Peyer's patch (tissue), 4 donors: Measurements from ENCODE around the gene SMARCA2. TPM values are rescaled to one million over a fixed set of nuclear protein-coding genes. Genes with fewer than 3 reads are reported as not detected.

Source experiments
- DNase-seq, 3 donors: peaks; one replicate each; pipeline ENCODE4 v3.0.0-alpha.2; 2017 to 2019
- H3K27ac ChIP-seq, 4 donors: fragments of 200-600 bp; sonication (generic); one replicate each; pipeline ENCODE4 v1.5.1; 2016 to 2019
- H3K27me3 ChIP-seq, 2 donors: fragments of 200-600 bp; sonication (generic); one replicate each; pipeline ENCODE4 v1.5.1; 2019
- H3K36me3 ChIP-seq, 3 donors: fragments of 200-600 bp; sonication (generic); one replicate each; pipeline ENCODE4 v1.5.1; 2016 to 2019
- H3K4me1 ChIP-seq, 4 donors: fragments of 200-600 bp; sonication (generic); one replicate each; pipeline ENCODE4 v1.5.1; 2016 to 2019
- H3K4me3 ChIP-seq, 4 donors: fragments of 200-600 bp; sonication (generic); 1 replicate in 3 of 4; 2 replicates in 1 of 4; pipeline ENCODE4 v1.5.1; 2016 to 2019; ENCODE audit warnings: mild to moderate bottlenecking in 1 of 4
- H3K9me3 ChIP-seq, 4 donors: fragments of 200-600 bp; sonication (generic); one replicate each; pipeline ENCODE4 v1.5.1; 2016 to 2019; ENCODE audit warnings: mild to moderate bottlenecking in 1 of 4
- POLR2A ChIP-seq, 2 donors: fragments of 450-650 bp; IDR thresholded peaks; one replicate each; pipeline ENCODE4 v1.5.1; 2017; ENCODE audit warnings: antibody characterized with exemption in 2 of 2, mild to moderate bottlenecking in 2 of 2, moderate library complexity in 2 of 2
- total RNA-seq, 4 donors: library from RNA; depleted of rRNA; stranded (reverse); fragments of >200 nt; gene quantifications; one replicate each; pipeline ENCODE4 v1.1.0, GENCODE V29; 2016
- TF ChIP-seq, protein P1 (sequence below), 6 experiments: fragments of 450-650 bp in 4 of 6; fragments of 200-600 bp in 2 of 6; sonication (generic) in 1 of 6; IDR thresholded peaks; one replicate each; pipeline ENCODE4 v1.5.1; 2017 to 2019; ENCODE audit warnings: antibody characterized with exemption in 6 of 6, mild to moderate bottlenecking in 3 of 6, moderate library complexity in 1 of 6

The SMARCA2 gene
- total RNA-seq, 4 donors from 2014 or later, result 93.7 to 297 (median 113) TPM

GRCh38 chr9:2026220-2026997, 11.3 kb downstream of the SMARCA2 start:
- Histone ChIP-seq H3K4me1 (peaks cover 0 to 38% (median 4%) of the 10 kb centered on the region in 4 donors), H3K27me3 (no peaks in the 10 kb centered on the region), H3K36me3 (peaks cover 0 to 11% (median 0%) of the 10 kb centered on the region in 3 donors), H3K4me3 (no peak overlapping the region), H3K9me3 (no peaks in the 10 kb centered on the region), H3K27ac (peak overlapping the region in 3 of 4 donors; percentile 15 to 19 (median 19))
- TF ChIP-seq, protein P1, sequence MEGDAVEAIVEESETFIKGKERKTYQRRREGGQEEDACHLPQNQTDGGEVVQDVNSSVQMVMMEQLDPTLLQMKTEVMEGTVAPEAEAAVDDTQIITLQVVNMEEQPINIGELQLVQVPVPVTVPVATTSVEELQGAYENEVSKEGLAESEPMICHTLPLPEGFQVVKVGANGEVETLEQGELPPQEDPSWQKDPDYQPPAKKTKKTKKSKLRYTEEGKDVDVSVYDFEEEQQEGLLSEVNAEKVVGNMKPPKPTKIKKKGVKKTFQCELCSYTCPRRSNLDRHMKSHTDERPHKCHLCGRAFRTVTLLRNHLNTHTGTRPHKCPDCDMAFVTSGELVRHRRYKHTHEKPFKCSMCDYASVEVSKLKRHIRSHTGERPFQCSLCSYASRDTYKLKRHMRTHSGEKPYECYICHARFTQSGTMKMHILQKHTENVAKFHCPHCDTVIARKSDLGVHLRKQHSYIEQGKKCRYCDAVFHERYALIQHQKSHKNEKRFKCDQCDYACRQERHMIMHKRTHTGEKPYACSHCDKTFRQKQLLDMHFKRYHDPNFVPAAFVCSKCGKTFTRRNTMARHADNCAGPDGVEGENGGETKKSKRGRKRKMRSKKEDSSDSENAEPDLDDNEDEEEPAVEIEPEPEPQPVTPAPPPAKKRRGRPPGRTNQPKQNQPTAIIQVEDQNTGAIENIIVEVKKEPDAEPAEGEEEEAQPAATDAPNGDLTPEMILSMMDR (IDR thresholded peaks at IDR 0.05), result no peak
- TF ChIP-seq POLR2A (IDR thresholded peaks at IDR 0.05), result no peak
- DNase-seq, result no peak

DNA sequence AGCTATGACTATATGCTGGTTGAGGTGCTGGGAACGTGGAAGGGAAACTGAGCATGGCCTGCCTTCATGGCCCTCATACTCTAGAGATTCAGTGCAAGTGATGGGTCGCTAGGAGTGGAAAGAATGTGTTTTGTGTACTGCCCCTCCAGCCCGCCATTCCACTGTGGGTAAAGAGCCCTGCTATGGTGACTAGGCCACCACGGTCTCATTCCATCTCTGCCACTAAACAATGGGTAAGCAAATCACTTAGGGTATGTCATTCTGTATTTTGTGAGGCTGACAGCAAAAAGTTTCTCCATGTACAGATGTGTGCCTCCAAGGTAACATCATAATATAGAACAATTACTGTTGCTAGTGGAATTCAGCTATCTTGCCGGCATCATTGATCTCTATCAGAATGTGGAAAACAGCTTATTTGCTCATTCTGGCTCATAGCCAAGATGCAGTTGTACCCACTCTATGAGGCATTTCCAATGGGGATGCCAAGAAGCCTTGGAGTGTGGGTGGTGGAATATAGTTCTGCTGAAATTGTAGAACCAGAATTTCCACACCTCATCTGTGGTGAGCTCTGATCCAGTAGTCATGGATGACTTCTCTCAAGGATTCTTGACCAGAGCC, 12.5 kb downstream of the SMARCA2 start:
- no peak overlapping the region for H3K27ac ChIP-seq
- peaks cover 0 to 13% (median 0%) of the 10 kb centered on the region in 3 donors for H3K36me3 ChIP-seq
- no peaks in the 10 kb centered on the region for H3K27me3 ChIP-seq
- H3K4me1 ChIP-seq, result peaks cover 0 to 28% (median 2%) of the 10 kb centered on the region in 4 donors
- no peak for DNase-seq
- H3K4me3 ChIP-seq, result no peak overlapping the region
- no peaks in the 10 kb centered on the region for H3K9me3 ChIP-seq
- TF ChIP-seq POLR2A (IDR thresholded peaks at IDR 0.05), result no peak
- TF ChIP-seq, protein P1 (IDR thresholded peaks at IDR 0.05), result no peak

DNA sequence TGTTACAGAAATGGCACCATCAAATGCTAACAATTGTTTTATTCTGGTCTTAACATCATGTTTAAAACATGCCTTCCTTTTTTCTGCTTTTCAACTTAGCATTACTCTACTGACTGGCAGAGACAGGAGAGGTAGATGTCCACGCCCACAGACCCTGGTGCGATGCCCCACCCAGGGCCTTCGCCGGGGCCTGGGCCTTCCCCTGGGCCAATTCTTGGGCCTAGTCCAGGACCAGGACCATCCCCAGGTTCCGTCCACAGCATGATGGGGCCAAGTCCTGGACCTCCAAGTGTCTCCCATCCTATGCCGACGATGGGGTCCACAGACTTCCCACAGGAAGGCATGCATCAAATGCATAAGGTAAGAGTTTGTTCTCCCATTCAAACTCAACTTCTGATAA, 13.7 kb downstream of the SMARCA2 start:
- no peak for DNase-seq
- Histone ChIP-seq H3K36me3 (peaks cover 0 to 26% (median 0%) of the 10 kb centered on the region in 3 donors), H3K4me1 (peaks cover 0 to 16% (median 2%) of the 10 kb centered on the region in 4 donors), H3K27me3 (no peaks in the 10 kb centered on the region), H3K4me3 (no peak overlapping the region), H3K9me3 (no peaks in the 10 kb centered on the region), H3K27ac (no peak overlapping the region)
- TF ChIP-seq POLR2A (IDR thresholded peaks at IDR 0.05), result no peak
- TF ChIP-seq, protein P1 (IDR thresholded peaks at IDR 0.05), result no peak

GRCh38 chr9:2029666-2030170, 14.6 kb downstream of the SMARCA2 start:
- peaks cover 0 to 8% (median under 1%) of the 10 kb centered on the region in 4 donors for H3K4me1 ChIP-seq
- no peak overlapping the region for H3K27ac ChIP-seq
- no peak for TF ChIP-seq POLR2A (IDR thresholded peaks at IDR 0.05)
- TF ChIP-seq, protein P1 (IDR thresholded peaks at IDR 0.05), result no peak
- no peaks in the 10 kb centered on the region for H3K27me3 ChIP-seq
- H3K9me3 ChIP-seq, result no peaks in the 10 kb centered on the region
- no peak for DNase-seq
- no peak overlapping the region for H3K4me3 ChIP-seq
- H3K36me3 ChIP-seq, result peaks cover 0 to 34% (median 0%) of the 10 kb centered on the region in 3 donors

DNA sequence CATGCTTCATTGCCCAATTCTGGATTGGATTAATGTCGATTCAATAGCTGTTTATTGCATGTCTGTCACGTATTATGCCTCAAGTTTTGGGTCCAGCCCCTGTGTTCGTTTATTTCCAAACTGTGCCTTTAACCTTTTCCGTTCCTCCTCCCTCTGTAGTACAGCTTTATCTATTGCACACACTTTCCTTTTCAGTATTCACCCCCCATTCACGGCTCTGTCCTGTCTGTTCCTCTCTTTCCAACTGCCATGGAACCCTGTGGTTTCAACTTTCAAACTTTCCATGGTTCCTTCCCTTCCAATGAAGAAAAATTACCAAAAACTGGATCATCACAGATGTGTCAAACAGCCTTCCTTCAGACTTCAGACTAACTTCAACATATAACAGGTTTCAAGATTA, 17.1 kb downstream of the SMARCA2 start:
- H3K4me3 ChIP-seq, result no peak overlapping the region
- peaks cover 0 to 42% (median 0%) of the 10 kb centered on the region in 3 donors for H3K36me3 ChIP-seq

More for the DNA sequence above, 17.1 kb downstream of the SMARCA2 start:
- Histone ChIP-seq H3K27me3 (no peaks in the 10 kb centered on the region), H3K4me1 (no peaks in the 10 kb centered on the region), H3K9me3 (no peaks in the 10 kb centered on the region), H3K27ac (no peak overlapping the region)
- TF ChIP-seq, protein P1 (IDR thresholded peaks at IDR 0.05), result no peak
- no peak for TF ChIP-seq POLR2A (IDR thresholded peaks at IDR 0.05)
- no peak for DNase-seq
